GM12878 (cell line): ENCODE measurements around the gene TMSB10. TPM values are rescaled to one million over a fixed set of nuclear protein-coding genes. Genes with fewer than 3 reads are reported as not detected.
A peak's percentile ranks its signal among the peaks of the same experiment; 100 is the strongest.

Source experiments
- ATF7 ChIP-seq: fragments of 450-650 bp; IDR thresholded peaks from 2 replicates; pipeline ENCODE4 v1.6.1; 2016; ENCODE audit warnings: low read depth, mild to moderate bottlenecking
- CHD4 ChIP-seq: fragments of 200-600 bp; sonication (generic); IDR thresholded peaks from 2 replicates; pipeline ENCODE4 v1.6.1; 2016; ENCODE audit warnings: mild to moderate bottlenecking
- CREM ChIP-seq: IDR thresholded peaks from 2 replicates; pipeline ENCODE4 v1.6.1; 2014; ENCODE audit warnings: antibody characterized with exemption, low read depth
- EED ChIP-seq: sonication (generic); IDR thresholded peaks from 2 replicates; pipeline ENCODE4 v1.6.1; 2016; ENCODE audit warnings: antibody characterized with exemption, low read depth
- GABPA ChIP-seq: IDR thresholded peaks from 2 replicates; pipeline ENCODE4 v1.6.1; 2014; ENCODE audit warnings: antibody characterized with exemption, low read depth, mild to moderate bottlenecking, inconsistent platforms
- HDAC6 ChIP-seq: fragments of 200-600 bp; sonication (generic); IDR thresholded peaks from one replicate; pipeline ENCODE4 v1.8.0; 2017; ENCODE audit warnings: antibody characterized with exemption; ENCODE audit not compliant: unreplicated experiment
- KAT2A ChIP-seq: conservative IDR thresholded peaks from 2 replicates; pipeline ENCODE4 v1.6.1; 2011; ENCODE audit warnings: low read depth, low read length; ENCODE audit not compliant: control insufficient read depth
- MEF2B ChIP-seq: fragments of 450-650 bp; IDR thresholded peaks from 2 replicates; pipeline ENCODE4 v1.6.1; 2018; ENCODE audit warnings: mild to moderate bottlenecking, moderate library complexity; ENCODE audit not compliant: partially characterized antibody, poor library complexity, severe bottlenecking
- NBN ChIP-seq: fragments of 450-650 bp; IDR thresholded peaks from 2 replicates; pipeline ENCODE4 v1.6.1; 2016
- PAX5 ChIP-seq: IDR thresholded peaks from 2 replicates; pipeline ENCODE4 v1.6.1; 2011; ENCODE audit warnings: low read depth, low read length, borderline replicate concordance
- RCOR1 ChIP-seq: conservative IDR thresholded peaks from 2 replicates; pipeline ENCODE4 v1.6.1; 2012; ENCODE audit warnings: low read depth, low read length, improper control_type of control experiment
- RELB ChIP-seq: fragments of 450-650 bp; IDR thresholded peaks from 2 replicates; pipeline ENCODE4 v1.6.1; 2017; ENCODE audit warnings: low read depth, mild to moderate bottlenecking, moderate library complexity
- RUNX3 ChIP-seq: IDR thresholded peaks from 2 replicates; pipeline ENCODE4 v1.6.1; 2012; ENCODE audit warnings: low read length, inconsistent platforms
- SMAD1 ChIP-seq: fragments of 450-650 bp; IDR thresholded peaks from 2 replicates; pipeline ENCODE4 v1.6.1; 2018; ENCODE audit warnings: mild to moderate bottlenecking, low read depth; ENCODE audit not compliant: partially characterized antibody
- SP1 ChIP-seq: IDR thresholded peaks from one replicate; pipeline ENCODE4 v1.6.1; 2011; ENCODE audit warnings: low read depth, low read length
- SRF ChIP-seq, 2 experiments: IDR thresholded peaks; 2 replicates each; pipeline ENCODE4 v1.6.1; 2011; ENCODE audit warnings: low read depth in 2 of 2, low read length in 2 of 2, mild to moderate bottlenecking in 1 of 2, moderate library complexity in 1 of 2
- STAT1 ChIP-seq: fragments of 450-650 bp; conservative IDR thresholded peaks from 2 replicates; pipeline ENCODE4 v1.6.1; 2014; ENCODE audit warnings: antibody characterized with exemption, mild to moderate bottlenecking
- USF2 ChIP-seq: IDR thresholded peaks from 2 replicates; pipeline ENCODE4 v1.6.1; 2011; ENCODE audit warnings: low read depth, low read length, improper control_type of control experiment, borderline replicate concordance
- YY1 ChIP-seq: IDR thresholded peaks from 2 replicates; pipeline ENCODE4 v1.6.1; 2011; ENCODE audit warnings: low read depth, mild to moderate bottlenecking, low read length
- ZBTB4 ChIP-seq: fragments of 450-650 bp; formaldehyde crosslinking; IDR thresholded peaks from 2 replicates; pipeline ENCODE4 v1.4.0; 2022; ENCODE audit warnings: mild to moderate bottlenecking, moderate library complexity
- ZBTB40 ChIP-seq: fragments of 450-650 bp; IDR thresholded peaks from 2 replicates; pipeline ENCODE4 v1.6.1; 2016; ENCODE audit warnings: mild to moderate bottlenecking, moderate library complexity, borderline replicate concordance
- polyA plus RNA-seq, 11 experiments: library from polyadenylated mRNA; depleted of rRNA in 4 of 11; unstranded in 6 of 11; stranded (reverse) in 5 of 11; fragments of >200 nt; fragmentation: Nextera tagmentation in 4 of 11; fragmentation: Illumina TruSeq in 1 of 11; extraction: Ambion mirVana in 4 of 11; extraction: Trizol in 1 of 11; gene quantifications; 1 replicate in 1 of 11; 2 replicates in 10 of 11; pipeline versions ENCODE4 v1.2.1 to v1.2.3, GENCODE V29; 2011 to 2016; ENCODE audit warnings: inconsistent platforms in 2 of 11, missing spikeins in 2 of 11, low read depth in 1 of 11
- total RNA-seq, 4 experiments: library from RNA; depleted of rRNA in 3 of 4; stranded (reverse); fragments of >200 nt in 3 of 4; fragmentation: Illumina TruSeq in 1 of 4; extraction: Trizol in 1 of 4; gene quantifications; 2 replicates each; pipeline versions ENCODE4 v1.2.1 to v1.2.3, GENCODE V29; 2013 to 2021

Gene TMSB10
- total and polyA plus RNA-seq, 10 of the 15 experiments (the other 5 are each of a cell fraction or from before 2014, with no cell fraction given), result 1,406 to 4,860 (median 3,381) TPM

GRCh38 chr2:84906900-84907714 lies 1.7 kb downstream of the TMSB10 start (continued):
- peak; percentile 52 for TF ChIP-seq RUNX3
- TF ChIP-seq HDAC6, result no peak
- TF ChIP-seq MEF2B, result no peak
- TF ChIP-seq RELB, result 0 out of 2 replicates have a peak, but pooled peaks have one; percentile 16
- TF ChIP-seq RCOR1, result no peak
- no peak for TF ChIP-seq GABPA
- TF ChIP-seq CHD4, result no peak
- TF ChIP-seq NBN, result no peak
- no peak for TF ChIP-seq YY1
- no peak for TF ChIP-seq KAT2A
- TF ChIP-seq ZBTB40, result no peak
- no peak for TF ChIP-seq ATF7
- no peak for TF ChIP-seq EED
- no peak for TF ChIP-seq USF2
- no peak for TF ChIP-seq SP1
- no peak for TF ChIP-seq SMAD1
- TF ChIP-seq ZBTB4 (CRISPR knock-in tag), result no peak
- TF ChIP-seq SRF (IDR thresholded peaks at IDR 0.05; ENCODE audit: low read depth in 2 of 2, low read length in 2 of 2), result no peak
- TF ChIP-seq CREM, result no peak
- TF ChIP-seq STAT1, result no peak
- TF ChIP-seq PAX5, result peak; percentile 32; the same call in 1 of the 2 replicates
